H1 (cell line): ENCODE results near the gene TMEM59L. TPM values are rescaled to one million over a fixed set of nuclear protein-coding genes. Genes with fewer than 3 reads are reported as not detected.

Experiments used
- ASH2L ChIP-seq: fragments of 200-600, 300-600 bp; sonication (generic); IDR thresholded peaks from one replicate; pipeline ENCODE4 v1.7.1; 2017; ENCODE audit warnings: low read length
- BACH1 ChIP-seq: IDR thresholded peaks from 2 replicates; pipeline ENCODE4 v1.6.1; 2012; ENCODE audit warnings: low read length, improper control_type of control experiment
- CBX5 ChIP-seq: fragments of 300-800, 300-1000 bp; sonication (generic); IDR thresholded peaks from 2 replicates; pipeline ENCODE4 v1.7.1; 2016; ENCODE audit warnings: antibody characterized with exemption, low read length, low read depth
- CBX8 ChIP-seq: fragments of 300-800, 300-1000 bp; sonication (generic); IDR thresholded peaks from 2 replicates; pipeline ENCODE4 v1.7.1; 2016; ENCODE audit warnings: low read depth, low read length, borderline replicate concordance
- GABPA ChIP-seq: IDR thresholded peaks from 2 replicates; pipeline ENCODE4 v1.6.1; 2011; ENCODE audit warnings: mild to moderate bottlenecking, low read length, moderate library complexity, borderline replicate concordance; ENCODE audit not compliant: insufficient read depth
- polyA plus RNA-seq, 7 experiments: library from polyadenylated mRNA; depleted of rRNA in 3 of 7; stranded (reverse) in 5 of 7; unstranded in 2 of 7; fragments of >200 nt in 5 of 7; fragments of 200-250 nt in 2 of 7; gene quantifications; 1 replicate in 5 of 7; 2 replicates in 1 of 7; 4 replicates in 1 of 7; pipeline versions ENCODE4 v1.2.1 to v1.2.3, GENCODE V29; 2011 to 2013; ENCODE audit warnings: missing spikeins in 2 of 7, mixed read lengths in 2 of 7
- total RNA-seq: library from RNA; stranded (reverse); fragmentation: NEBNext Ultra II Directional; extraction: Animal tissue kit (Norgen Biotek cat#: 25700); gene quantifications from 2 replicates; pipeline ENCODE4 v1.2.1, GENCODE V29; 2021
- TF ChIP-seq, protein P1 (sequence below): fragments of 300-600 bp; sonication (generic); IDR thresholded peaks from 2 replicates; pipeline ENCODE4 v1.7.1; 2012; ENCODE audit warnings: low read length, moderate library complexity, mild to moderate bottlenecking, inconsistent platforms; ENCODE audit not compliant: insufficient replicate concordance

Gene TMEM59L
- total and polyA plus RNA-seq, 2 of the 8 experiments (the other 6 are each of a cell fraction or from before 2014, with no cell fraction given), result 4.0 to 12.2 TPM

- no peak for TF ChIP-seq ASH2L
- TF ChIP-seq BACH1, result no peak
- TF ChIP-seq GABPA, result no peak
- TF ChIP-seq, protein P1, sequence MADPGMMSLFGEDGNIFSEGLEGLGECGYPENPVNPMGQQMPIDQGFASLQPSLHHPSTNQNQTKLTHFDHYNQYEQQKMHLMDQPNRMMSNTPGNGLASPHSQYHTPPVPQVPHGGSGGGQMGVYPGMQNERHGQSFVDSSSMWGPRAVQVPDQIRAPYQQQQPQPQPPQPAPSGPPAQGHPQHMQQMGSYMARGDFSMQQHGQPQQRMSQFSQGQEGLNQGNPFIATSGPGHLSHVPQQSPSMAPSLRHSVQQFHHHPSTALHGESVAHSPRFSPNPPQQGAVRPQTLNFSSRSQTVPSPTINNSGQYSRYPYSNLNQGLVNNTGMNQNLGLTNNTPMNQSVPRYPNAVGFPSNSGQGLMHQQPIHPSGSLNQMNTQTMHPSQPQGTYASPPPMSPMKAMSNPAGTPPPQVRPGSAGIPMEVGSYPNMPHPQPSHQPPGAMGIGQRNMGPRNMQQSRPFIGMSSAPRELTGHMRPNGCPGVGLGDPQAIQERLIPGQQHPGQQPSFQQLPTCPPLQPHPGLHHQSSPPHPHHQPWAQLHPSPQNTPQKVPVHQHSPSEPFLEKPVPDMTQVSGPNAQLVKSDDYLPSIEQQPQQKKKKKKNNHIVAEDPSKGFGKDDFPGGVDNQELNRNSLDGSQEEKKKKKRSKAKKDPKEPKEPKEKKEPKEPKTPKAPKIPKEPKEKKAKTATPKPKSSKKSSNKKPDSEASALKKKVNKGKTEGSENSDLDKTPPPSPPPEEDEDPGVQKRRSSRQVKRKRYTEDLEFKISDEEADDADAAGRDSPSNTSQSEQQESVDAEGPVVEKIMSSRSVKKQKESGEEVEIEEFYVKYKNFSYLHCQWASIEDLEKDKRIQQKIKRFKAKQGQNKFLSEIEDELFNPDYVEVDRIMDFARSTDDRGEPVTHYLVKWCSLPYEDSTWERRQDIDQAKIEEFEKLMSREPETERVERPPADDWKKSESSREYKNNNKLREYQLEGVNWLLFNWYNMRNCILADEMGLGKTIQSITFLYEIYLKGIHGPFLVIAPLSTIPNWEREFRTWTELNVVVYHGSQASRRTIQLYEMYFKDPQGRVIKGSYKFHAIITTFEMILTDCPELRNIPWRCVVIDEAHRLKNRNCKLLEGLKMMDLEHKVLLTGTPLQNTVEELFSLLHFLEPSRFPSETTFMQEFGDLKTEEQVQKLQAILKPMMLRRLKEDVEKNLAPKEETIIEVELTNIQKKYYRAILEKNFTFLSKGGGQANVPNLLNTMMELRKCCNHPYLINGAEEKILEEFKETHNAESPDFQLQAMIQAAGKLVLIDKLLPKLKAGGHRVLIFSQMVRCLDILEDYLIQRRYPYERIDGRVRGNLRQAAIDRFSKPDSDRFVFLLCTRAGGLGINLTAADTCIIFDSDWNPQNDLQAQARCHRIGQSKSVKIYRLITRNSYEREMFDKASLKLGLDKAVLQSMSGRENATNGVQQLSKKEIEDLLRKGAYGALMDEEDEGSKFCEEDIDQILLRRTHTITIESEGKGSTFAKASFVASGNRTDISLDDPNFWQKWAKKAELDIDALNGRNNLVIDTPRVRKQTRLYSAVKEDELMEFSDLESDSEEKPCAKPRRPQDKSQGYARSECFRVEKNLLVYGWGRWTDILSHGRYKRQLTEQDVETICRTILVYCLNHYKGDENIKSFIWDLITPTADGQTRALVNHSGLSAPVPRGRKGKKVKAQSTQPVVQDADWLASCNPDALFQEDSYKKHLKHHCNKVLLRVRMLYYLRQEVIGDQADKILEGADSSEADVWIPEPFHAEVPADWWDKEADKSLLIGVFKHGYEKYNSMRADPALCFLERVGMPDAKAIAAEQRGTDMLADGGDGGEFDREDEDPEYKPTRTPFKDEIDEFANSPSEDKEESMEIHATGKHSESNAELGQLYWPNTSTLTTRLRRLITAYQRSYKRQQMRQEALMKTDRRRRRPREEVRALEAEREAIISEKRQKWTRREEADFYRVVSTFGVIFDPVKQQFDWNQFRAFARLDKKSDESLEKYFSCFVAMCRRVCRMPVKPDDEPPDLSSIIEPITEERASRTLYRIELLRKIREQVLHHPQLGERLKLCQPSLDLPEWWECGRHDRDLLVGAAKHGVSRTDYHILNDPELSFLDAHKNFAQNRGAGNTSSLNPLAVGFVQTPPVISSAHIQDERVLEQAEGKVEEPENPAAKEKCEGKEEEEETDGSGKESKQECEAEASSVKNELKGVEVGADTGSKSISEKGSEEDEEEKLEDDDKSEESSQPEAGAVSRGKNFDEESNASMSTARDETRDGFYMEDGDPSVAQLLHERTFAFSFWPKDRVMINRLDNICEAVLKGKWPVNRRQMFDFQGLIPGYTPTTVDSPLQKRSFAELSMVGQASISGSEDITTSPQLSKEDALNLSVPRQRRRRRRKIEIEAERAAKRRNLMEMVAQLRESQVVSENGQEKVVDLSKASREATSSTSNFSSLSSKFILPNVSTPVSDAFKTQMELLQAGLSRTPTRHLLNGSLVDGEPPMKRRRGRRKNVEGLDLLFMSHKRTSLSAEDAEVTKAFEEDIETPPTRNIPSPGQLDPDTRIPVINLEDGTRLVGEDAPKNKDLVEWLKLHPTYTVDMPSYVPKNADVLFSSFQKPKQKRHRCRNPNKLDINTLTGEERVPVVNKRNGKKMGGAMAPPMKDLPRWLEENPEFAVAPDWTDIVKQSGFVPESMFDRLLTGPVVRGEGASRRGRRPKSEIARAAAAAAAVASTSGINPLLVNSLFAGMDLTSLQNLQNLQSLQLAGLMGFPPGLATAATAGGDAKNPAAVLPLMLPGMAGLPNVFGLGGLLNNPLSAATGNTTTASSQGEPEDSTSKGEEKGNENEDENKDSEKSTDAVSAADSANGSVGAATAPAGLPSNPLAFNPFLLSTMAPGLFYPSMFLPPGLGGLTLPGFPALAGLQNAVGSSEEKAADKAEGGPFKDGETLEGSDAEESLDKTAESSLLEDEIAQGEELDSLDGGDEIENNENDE, result no peak
- TF ChIP-seq CBX5, result no peak
- TF ChIP-seq CBX8, result no peak
Measured at GRCh38 chr19:18633321-18633720, 20.7 kb downstream of the TMEM59L start (continued).
